ENCODE results near the gene FHL2.

FHL2 gene

GRCh38 chr2:105377871-105378270 lies 21.0 kb downstream of the FHL2 start:
- Histone ChIP-seq H3K27ac (ENCODE audit: low read depth, low read length) (no peak overlapping the region), H3K27me3 (ENCODE audit: control insufficient read depth, insufficient read depth, low read length) (no peaks in the 10 kb centered on the region), H3K9me3 (ENCODE audit: control insufficient read depth, insufficient read depth, low read length) (no peaks in the 10 kb centered on the region), H3K36me3 (ENCODE audit: control insufficient read depth, insufficient read depth, low read length) (peaks cover 48% of the 10 kb centered on the region), H3K9ac (ENCODE audit: low read depth, low read length) (no peak overlapping the region), H3K4me3 (ENCODE audit: low read depth, low read length) (no peak overlapping the region), H3K4me1 (ENCODE audit: control insufficient read depth, insufficient read depth, low read length) (no peaks in the 10 kb centered on the region)

- H3K27me3 ChIP-seq (ENCODE audit: control insufficient read depth, insufficient read depth, low read length), result no peaks in the 10 kb centered on the region
- no peak overlapping the region for H3K9ac ChIP-seq (ENCODE audit: low read depth, low read length)
- H3K27ac ChIP-seq (ENCODE audit: low read depth, low read length), result no peak overlapping the region
- no peaks in the 10 kb centered on the region for H3K9me3 ChIP-seq (ENCODE audit: control insufficient read depth, insufficient read depth, low read length)
- H3K4me1 ChIP-seq (ENCODE audit: control insufficient read depth, insufficient read depth, low read length), result no peaks in the 10 kb centered on the region
- H3K4me3 ChIP-seq (ENCODE audit: low read depth, low read length), result no peak overlapping the region
- H3K36me3 ChIP-seq (ENCODE audit: control insufficient read depth, insufficient read depth, low read length), result peaks cover 43% of the 10 kb centered on the region
Observed at GRCh38 chr2:105376789-105377240, 22.0 kb downstream of the FHL2 start.

DNA sequence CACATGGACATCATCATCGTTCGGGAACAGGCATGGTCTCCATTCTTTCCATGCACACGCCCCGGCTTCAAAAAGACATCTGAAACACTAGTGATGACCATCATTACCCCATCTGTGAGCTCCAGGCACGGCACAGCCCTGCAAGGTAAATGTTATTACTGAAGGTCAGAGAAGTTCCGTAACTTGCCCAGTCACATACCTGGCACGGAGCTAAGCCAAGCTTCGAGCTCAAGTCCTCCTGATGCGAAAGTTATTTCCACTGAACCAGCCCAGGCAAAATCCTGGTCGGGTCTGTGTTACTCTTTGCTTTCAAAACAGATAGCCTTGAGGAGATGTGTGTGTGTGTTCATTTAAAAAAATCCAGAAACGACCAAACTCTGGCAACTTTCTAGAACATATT lies 22.8 kb downstream of the FHL2 start:
- no peak overlapping the region for H3K4me3 ChIP-seq (ENCODE audit: low read depth, low read length)
- H3K9me3 ChIP-seq (ENCODE audit: control insufficient read depth, insufficient read depth, low read length), result no peaks in the 10 kb centered on the region
- no peaks in the 10 kb centered on the region for H3K27me3 ChIP-seq (ENCODE audit: control insufficient read depth, insufficient read depth, low read length)
- no peaks in the 10 kb centered on the region for H3K4me1 ChIP-seq (ENCODE audit: control insufficient read depth, insufficient read depth, low read length)
- peaks cover 36% of the 10 kb centered on the region for H3K36me3 ChIP-seq (ENCODE audit: control insufficient read depth, insufficient read depth, low read length)
- no peak overlapping the region for H3K9ac ChIP-seq (ENCODE audit: low read depth, low read length)
- no peak overlapping the region for H3K27ac ChIP-seq (ENCODE audit: low read depth, low read length)

- no peaks in the 10 kb centered on the region for H3K4me1 ChIP-seq (ENCODE audit: control insufficient read depth, insufficient read depth, low read length)
- no peaks in the 10 kb centered on the region for H3K9me3 ChIP-seq (ENCODE audit: control insufficient read depth, insufficient read depth, low read length)
- H3K27me3 ChIP-seq (ENCODE audit: control insufficient read depth, insufficient read depth, low read length), result no peaks in the 10 kb centered on the region
- peaks cover 37% of the 10 kb centered on the region for H3K36me3 ChIP-seq (ENCODE audit: control insufficient read depth, insufficient read depth, low read length)
- H3K9ac ChIP-seq (ENCODE audit: low read depth, low read length), result no peak overlapping the region
- H3K27ac ChIP-seq (ENCODE audit: low read depth, low read length), result no peak overlapping the region
- no peak overlapping the region for H3K4me3 ChIP-seq (ENCODE audit: low read depth, low read length)
Observed at GRCh38 chr2:105375001-105375561, 23.8 kb downstream of the FHL2 start.

- Histone ChIP-seq H3K9ac (ENCODE audit: low read depth, low read length) (no peak overlapping the region), H3K36me3 (ENCODE audit: control insufficient read depth, insufficient read depth, low read length) (peaks cover 36% of the 10 kb centered on the region), H3K9me3 (ENCODE audit: control insufficient read depth, insufficient read depth, low read length) (no peaks in the 10 kb centered on the region), H3K4me1 (ENCODE audit: control insufficient read depth, insufficient read depth, low read length) (no peaks in the 10 kb centered on the region), H3K27ac (ENCODE audit: low read depth, low read length) (no peak overlapping the region), H3K4me3 (ENCODE audit: low read depth, low read length) (no peak overlapping the region), H3K27me3 (ENCODE audit: control insufficient read depth, insufficient read depth, low read length) (no peaks in the 10 kb centered on the region)
Observed at GRCh38 chr2:105373895-105374401, 24.9 kb downstream of the FHL2 start.

- Histone ChIP-seq H3K4me1 (ENCODE audit: control insufficient read depth, insufficient read depth, low read length) (no peaks in the 10 kb centered on the region), H3K9ac (ENCODE audit: low read depth, low read length) (no peak overlapping the region), H3K4me3 (ENCODE audit: low read depth, low read length) (no peak overlapping the region), H3K27me3 (ENCODE audit: control insufficient read depth, insufficient read depth, low read length) (no peaks in the 10 kb centered on the region), H3K27ac (ENCODE audit: low read depth, low read length) (no peak overlapping the region), H3K36me3 (ENCODE audit: control insufficient read depth, insufficient read depth, low read length) (peaks cover 41% of the 10 kb centered on the region), H3K9me3 (ENCODE audit: control insufficient read depth, insufficient read depth, low read length) (no peaks in the 10 kb centered on the region)
Observed at GRCh38 chr2:105373344-105373781, 25.5 kb downstream of the FHL2 start.

DNA sequence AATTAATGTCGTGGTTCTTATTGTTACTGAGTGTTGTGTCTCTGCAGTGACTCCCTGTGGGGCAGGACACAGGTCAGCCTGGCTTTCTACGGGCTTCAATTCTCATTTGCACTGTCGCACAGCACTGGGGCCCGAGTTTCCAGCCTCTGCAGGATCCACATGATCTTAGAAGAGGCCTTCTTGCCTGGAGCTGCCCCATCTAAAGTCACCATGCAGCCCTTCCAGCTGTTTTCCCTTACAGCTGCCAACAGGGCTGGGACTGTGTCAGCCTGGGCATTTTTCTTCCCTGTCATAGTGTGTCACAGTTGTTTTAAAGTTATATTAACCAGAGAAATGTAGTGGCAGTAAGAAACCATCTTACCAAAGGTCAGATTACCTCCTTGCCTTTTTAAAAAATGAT lies 27.0 kb downstream of the FHL2 start:
- H3K9ac ChIP-seq (ENCODE audit: low read depth, low read length), result no peak overlapping the region
- H3K27ac ChIP-seq (ENCODE audit: low read depth, low read length), result no peak overlapping the region
- H3K4me3 ChIP-seq (ENCODE audit: low read depth, low read length), result no peak overlapping the region
- H3K9me3 ChIP-seq (ENCODE audit: control insufficient read depth, insufficient read depth, low read length), result no peaks in the 10 kb centered on the region
- H3K36me3 ChIP-seq (ENCODE audit: control insufficient read depth, insufficient read depth, low read length), result peaks cover 51% of the 10 kb centered on the region
- H3K4me1 ChIP-seq (ENCODE audit: control insufficient read depth, insufficient read depth, low read length), result no peaks in the 10 kb centered on the region
- H3K27me3 ChIP-seq (ENCODE audit: control insufficient read depth, insufficient read depth, low read length), result no peaks in the 10 kb centered on the region

- Histone ChIP-seq H3K4me1 (ENCODE audit: control insufficient read depth, insufficient read depth, low read length) (no peaks in the 10 kb centered on the region), H3K9me3 (ENCODE audit: control insufficient read depth, insufficient read depth, low read length) (no peaks in the 10 kb centered on the region), H3K4me3 (ENCODE audit: low read depth, low read length) (no peak overlapping the region), H3K27me3 (ENCODE audit: control insufficient read depth, insufficient read depth, low read length) (no peaks in the 10 kb centered on the region), H3K36me3 (ENCODE audit: control insufficient read depth, insufficient read depth, low read length) (peaks cover 50% of the 10 kb centered on the region), H3K9ac (ENCODE audit: low read depth, low read length) (no peak overlapping the region), H3K27ac (ENCODE audit: low read depth, low read length) (no peak overlapping the region)
Observed at GRCh38 chr2:105371156-105371555, 27.7 kb downstream of the FHL2 start.

- peaks cover 44% of the 10 kb centered on the region for H3K36me3 ChIP-seq (ENCODE audit: control insufficient read depth, insufficient read depth, low read length)
- no peaks in the 10 kb centered on the region for H3K4me1 ChIP-seq (ENCODE audit: control insufficient read depth, insufficient read depth, low read length)
- no peak overlapping the region for H3K4me3 ChIP-seq (ENCODE audit: low read depth, low read length)
- no peaks in the 10 kb centered on the region for H3K27me3 ChIP-seq (ENCODE audit: control insufficient read depth, insufficient read depth, low read length)
- H3K27ac ChIP-seq (ENCODE audit: low read depth, low read length), result no peak overlapping the region
- H3K9me3 ChIP-seq (ENCODE audit: control insufficient read depth, insufficient read depth, low read length), result no peaks in the 10 kb centered on the region
- H3K9ac ChIP-seq (ENCODE audit: low read depth, low read length), result no peak overlapping the region
Observed at GRCh38 chr2:105369777-105370690, 28.8 kb downstream of the FHL2 start.

GRCh38 chr2:105368759-105369408 lies 30.0 kb downstream of the FHL2 start:
- Histone ChIP-seq H3K9ac (ENCODE audit: low read depth, low read length) (no peak overlapping the region), H3K4me3 (ENCODE audit: low read depth, low read length) (no peak overlapping the region), H3K27me3 (ENCODE audit: control insufficient read depth, insufficient read depth, low read length) (no peaks in the 10 kb centered on the region), H3K9me3 (ENCODE audit: control insufficient read depth, insufficient read depth, low read length) (no peaks in the 10 kb centered on the region), H3K36me3 (ENCODE audit: control insufficient read depth, insufficient read depth, low read length) (peaks cover 51% of the 10 kb centered on the region), H3K4me1 (ENCODE audit: control insufficient read depth, insufficient read depth, low read length) (no peaks in the 10 kb centered on the region), H3K27ac (ENCODE audit: low read depth, low read length) (no peak overlapping the region)

- H3K9ac ChIP-seq (ENCODE audit: low read depth, low read length), result no peak overlapping the region
- no peak overlapping the region for H3K4me3 ChIP-seq (ENCODE audit: low read depth, low read length)
- no peaks in the 10 kb centered on the region for H3K4me1 ChIP-seq (ENCODE audit: control insufficient read depth, insufficient read depth, low read length)
- no peaks in the 10 kb centered on the region for H3K9me3 ChIP-seq (ENCODE audit: control insufficient read depth, insufficient read depth, low read length)
- no peak overlapping the region for H3K27ac ChIP-seq (ENCODE audit: low read depth, low read length)
- peaks cover 74% of the 10 kb centered on the region for H3K36me3 ChIP-seq (ENCODE audit: control insufficient read depth, insufficient read depth, low read length)
- no peaks in the 10 kb centered on the region for H3K27me3 ChIP-seq (ENCODE audit: control insufficient read depth, insufficient read depth, low read length)
Observed at GRCh38 chr2:105365206-105365605, 33.6 kb downstream of the FHL2 start.

Measured in HUES48 (cell line).